Tibial nerve (tissue), 4 donors: ENCODE results near the gene FIBCD1. TPM values are rescaled to one million over a fixed set of nuclear protein-coding genes. Genes with fewer than 3 reads are reported as not detected.
"Not testable (repeated sequence)": the region's sequence is repeated elsewhere in the genome, so short reads cannot be mapped to it uniquely, and the experiment has no call there.

Experiments
- DNase-seq, 2 donors: peaks; one replicate each; pipeline ENCODE4 v3.0.0-alpha.2; 2019; ENCODE audit warnings: low spot score in 2 of 2
- H3K27ac ChIP-seq, 4 donors: fragments of 200-600 bp; sonication (generic) in 3 of 4; one replicate each; pipeline ENCODE4 v1.5.1; 2017 to 2019; ENCODE audit warnings: mild to moderate bottlenecking in 1 of 4
- H3K27me3 ChIP-seq, 2 donors: fragments of 200-600 bp; sonication (generic) in 1 of 2; one replicate each; pipeline versions ENCODE4 v1.5.1 to v1.6.0; 2017 to 2019
- H3K36me3 ChIP-seq, 3 donors: fragments of 200-600 bp; sonication (generic); one replicate each; pipeline ENCODE4 v1.5.1; 2018 to 2019
- H3K4me1 ChIP-seq, 4 donors: fragments of 200-600 bp; sonication (generic) in 3 of 4; one replicate each; pipeline ENCODE4 v1.5.1; 2017 to 2019
- H3K4me3 ChIP-seq, 4 donors: fragments of 200-600 bp; sonication (generic) in 3 of 4; one replicate each; pipeline ENCODE4 v1.5.1; 2017 to 2019; ENCODE audit warnings: mild to moderate bottlenecking in 1 of 4, moderate library complexity in 1 of 4
- H3K9me3 ChIP-seq, 4 donors: fragments of 200-600 bp; sonication (generic) in 3 of 4; one replicate each; pipeline ENCODE4 v1.5.1; 2017 to 2019
- EP300 ChIP-seq, 2 donors: sonication (generic); formaldehyde crosslinking; IDR thresholded peaks; one replicate each; pipeline ENCODE4 v1.6.1; 2017; ENCODE audit warnings: antibody characterized with exemption in 2 of 2, mild to moderate bottlenecking in 1 of 2
- POLR2A ChIP-seq, 2 donors: fragments of 450-650 bp; IDR thresholded peaks; one replicate each; pipeline ENCODE4 v1.6.1; 2017; ENCODE audit warnings: antibody characterized with exemption in 2 of 2, mild to moderate bottlenecking in 2 of 2, moderate library complexity in 2 of 2
- WGBS, 2 donors: methylation state at CpG; one replicate each; pipeline ENCODE4 v1.1.5; 2018; 5-methylcytosine and 5-hydroxymethylcytosine counted together
- total RNA-seq, 4 donors: library from RNA; depleted of rRNA; stranded (reverse); fragments of >200 nt; gene quantifications; one replicate each; pipeline ENCODE4 v1.1.0, GENCODE V29; 2016
- TF ChIP-seq, protein P1 (sequence below), 5 experiments: fragments of 200-600 bp in 3 of 5; fragments of 450-650 bp in 2 of 5; sonication (generic) in 3 of 5; IDR thresholded peaks; one replicate each; pipeline ENCODE4 v1.5.1; 2016 to 2019; ENCODE audit warnings: antibody characterized with exemption in 5 of 5, mild to moderate bottlenecking in 3 of 5, moderate library complexity in 2 of 5

FIBCD1 gene
- total RNA-seq, 4 donors from 2014 or later: not detected

DNA sequence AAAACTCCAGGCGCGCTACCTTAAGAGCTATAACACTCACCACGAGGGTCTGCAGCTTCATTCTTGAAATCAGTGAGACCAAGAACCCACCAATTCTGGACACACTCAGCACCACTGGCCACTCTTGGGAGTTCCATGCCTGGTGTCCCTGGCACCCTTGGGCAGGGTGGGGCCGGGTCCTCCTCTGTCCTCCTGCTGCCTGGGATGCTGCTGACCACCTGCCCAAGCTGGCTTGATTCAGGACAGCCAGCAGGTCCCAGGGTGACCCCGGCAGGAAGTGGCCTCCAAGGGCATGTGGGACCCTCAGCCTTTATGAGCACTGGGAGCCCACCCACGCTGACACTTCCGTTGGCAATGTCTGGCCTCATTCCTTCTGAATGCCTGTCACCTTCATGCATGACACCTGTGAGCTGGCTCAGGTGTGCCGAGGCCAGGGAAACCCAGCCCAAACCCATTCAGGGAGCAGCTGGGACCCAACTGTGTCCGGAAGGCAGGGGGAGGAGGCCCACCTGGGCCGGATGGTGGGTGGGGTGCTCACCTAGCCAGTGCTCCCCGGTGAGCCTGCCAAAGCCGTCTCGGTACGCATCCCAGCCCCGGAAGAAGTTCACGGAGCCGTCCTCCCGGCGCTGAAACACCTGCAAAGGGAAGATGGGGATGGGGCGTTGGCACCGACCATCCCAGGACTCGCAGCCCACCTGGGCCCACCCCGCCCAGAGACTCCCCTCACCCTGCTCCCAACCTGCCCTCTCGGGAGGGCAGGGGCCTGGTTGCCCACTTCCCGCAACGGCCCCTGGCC, 27.6 kb downstream of the FIBCD1 start:
- Histone ChIP-seq H3K4me1 (peaks cover 0 to 9% (median 0%) of the 10 kb centered on the region in 4 donors), H3K4me3 (no peak overlapping the region), H3K36me3 (no peaks in the 10 kb centered on the region), H3K27ac (no peak overlapping the region), H3K9me3 (no peaks in the 10 kb centered on the region), H3K27me3 (peaks cover 0 to 35% of the 10 kb centered on the region in 2 donors)
- TF ChIP-seq EP300 (IDR thresholded peaks at IDR 0.05) (no peak), POLR2A (IDR thresholded peaks at IDR 0.05) (no peak)
- TF ChIP-seq, protein P1, sequence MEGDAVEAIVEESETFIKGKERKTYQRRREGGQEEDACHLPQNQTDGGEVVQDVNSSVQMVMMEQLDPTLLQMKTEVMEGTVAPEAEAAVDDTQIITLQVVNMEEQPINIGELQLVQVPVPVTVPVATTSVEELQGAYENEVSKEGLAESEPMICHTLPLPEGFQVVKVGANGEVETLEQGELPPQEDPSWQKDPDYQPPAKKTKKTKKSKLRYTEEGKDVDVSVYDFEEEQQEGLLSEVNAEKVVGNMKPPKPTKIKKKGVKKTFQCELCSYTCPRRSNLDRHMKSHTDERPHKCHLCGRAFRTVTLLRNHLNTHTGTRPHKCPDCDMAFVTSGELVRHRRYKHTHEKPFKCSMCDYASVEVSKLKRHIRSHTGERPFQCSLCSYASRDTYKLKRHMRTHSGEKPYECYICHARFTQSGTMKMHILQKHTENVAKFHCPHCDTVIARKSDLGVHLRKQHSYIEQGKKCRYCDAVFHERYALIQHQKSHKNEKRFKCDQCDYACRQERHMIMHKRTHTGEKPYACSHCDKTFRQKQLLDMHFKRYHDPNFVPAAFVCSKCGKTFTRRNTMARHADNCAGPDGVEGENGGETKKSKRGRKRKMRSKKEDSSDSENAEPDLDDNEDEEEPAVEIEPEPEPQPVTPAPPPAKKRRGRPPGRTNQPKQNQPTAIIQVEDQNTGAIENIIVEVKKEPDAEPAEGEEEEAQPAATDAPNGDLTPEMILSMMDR (IDR thresholded peaks at IDR 0.05): no peak
- 86 to 93% methylated on average over 21 to 23 of the region's 26 CpGs for whole genome bisulfite sequencing, 2 donors
- DNase-seq: no peak

DNA sequence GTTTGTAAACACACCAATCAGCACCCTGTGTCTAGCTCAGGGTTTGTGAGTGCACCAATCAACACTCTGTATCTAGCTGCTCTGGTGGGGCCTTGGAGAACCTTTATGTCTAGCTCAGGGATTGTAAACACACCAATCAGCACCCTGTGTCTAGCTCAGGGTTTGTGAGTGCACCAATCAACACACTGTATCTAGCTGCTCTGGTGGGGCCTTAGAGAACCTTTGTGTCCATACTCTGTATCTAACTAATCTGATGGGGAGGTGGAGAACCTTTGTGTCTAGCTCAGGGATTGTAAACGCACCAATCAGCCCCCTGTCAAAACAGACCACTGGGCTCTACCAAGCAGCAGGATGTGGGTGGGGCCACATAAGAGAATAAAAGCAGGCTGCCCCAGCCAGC, 28.4 kb downstream of the FIBCD1 start:
- 27 to 40% methylated on average over 1 of the region's 1 CpG for WGBS, 2 donors
- H3K4me3 ChIP-seq, H3K9me3 ChIP-seq, H3K36me3 ChIP-seq, H3K27ac ChIP-seq, H3K4me1 ChIP-seq, DNase-seq: not testable (repeated sequence)
- peaks cover 0 to 41% of the 10 kb centered on the region in 2 donors for H3K27me3 ChIP-seq

DNA sequence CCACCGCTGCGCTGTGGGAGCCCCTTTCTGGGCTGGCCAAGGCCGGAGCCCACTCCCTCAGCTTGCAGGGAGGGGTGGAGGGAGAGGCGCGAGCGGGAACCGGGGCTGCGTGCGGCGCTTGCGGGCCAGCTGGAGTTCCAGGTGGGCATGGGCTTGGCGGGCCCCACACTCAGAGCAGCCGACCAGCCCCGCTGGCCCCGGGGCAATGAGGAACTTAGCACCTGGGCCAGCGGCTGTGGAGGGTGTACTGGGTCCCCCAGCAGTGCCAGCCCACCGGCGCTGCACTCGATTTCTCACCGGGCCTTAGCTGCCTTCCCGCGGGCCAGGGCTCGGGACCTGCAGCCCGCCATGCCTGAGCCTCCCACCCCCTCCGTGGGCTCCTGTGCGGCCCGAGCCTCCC, 29.0 kb downstream of the FIBCD1 start:
- H3K27ac ChIP-seq, H3K4me1 ChIP-seq, H3K36me3 ChIP-seq, H3K4me3 ChIP-seq, H3K9me3 ChIP-seq, DNase-seq: not testable (repeated sequence)
- 92 to 94% methylated on average over 12 to 17 of the region's 27 CpGs for WGBS, 2 donors
- peaks cover 0 to 47% of the 10 kb centered on the region in 2 donors for H3K27me3 ChIP-seq

DNA sequence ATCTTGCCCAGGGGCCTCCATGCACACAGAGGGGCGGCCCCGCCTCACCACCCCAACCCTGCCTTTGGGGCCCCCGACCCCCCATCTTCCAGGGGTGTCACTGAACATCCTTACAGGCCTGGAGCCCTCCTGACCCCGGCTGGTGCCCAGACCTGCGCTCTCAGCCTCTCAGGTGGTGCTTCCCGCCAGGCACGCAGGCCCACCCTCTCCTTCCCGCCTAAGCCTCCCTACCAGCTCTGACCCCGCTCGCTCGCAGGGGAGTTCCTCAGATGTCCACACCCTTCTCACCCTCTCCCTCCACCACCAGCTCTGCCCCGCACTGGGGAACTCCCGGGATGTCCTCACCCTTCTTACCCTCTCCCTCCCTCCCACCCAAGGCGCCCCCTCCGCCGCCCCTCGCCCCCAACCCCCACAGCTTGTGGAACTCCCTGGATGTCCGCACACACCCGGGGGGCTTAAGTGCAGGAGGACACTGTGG, 30.1 kb downstream of the FIBCD1 start:
- Histone ChIP-seq H3K36me3 (no peaks in the 10 kb centered on the region), H3K4me1 (peaks cover 0 to 9% (median 0%) of the 10 kb centered on the region in 4 donors), H3K4me3 (no peak overlapping the region), H3K9me3 (no peaks in the 10 kb centered on the region), H3K27me3 (peaks cover 0 to 45% of the 10 kb centered on the region in 2 donors), H3K27ac (no peak overlapping the region)
- DNase-seq: no peak
- WGBS, 2 donors: 83 to 86% methylated on average over 19 of the region's 19 CpGs
- TF ChIP-seq POLR2A (IDR thresholded peaks at IDR 0.05): no peak
- TF ChIP-seq, protein P1 (IDR thresholded peaks at IDR 0.05): no peak
- no peak for TF ChIP-seq EP300 (IDR thresholded peaks at IDR 0.05)

DNA sequence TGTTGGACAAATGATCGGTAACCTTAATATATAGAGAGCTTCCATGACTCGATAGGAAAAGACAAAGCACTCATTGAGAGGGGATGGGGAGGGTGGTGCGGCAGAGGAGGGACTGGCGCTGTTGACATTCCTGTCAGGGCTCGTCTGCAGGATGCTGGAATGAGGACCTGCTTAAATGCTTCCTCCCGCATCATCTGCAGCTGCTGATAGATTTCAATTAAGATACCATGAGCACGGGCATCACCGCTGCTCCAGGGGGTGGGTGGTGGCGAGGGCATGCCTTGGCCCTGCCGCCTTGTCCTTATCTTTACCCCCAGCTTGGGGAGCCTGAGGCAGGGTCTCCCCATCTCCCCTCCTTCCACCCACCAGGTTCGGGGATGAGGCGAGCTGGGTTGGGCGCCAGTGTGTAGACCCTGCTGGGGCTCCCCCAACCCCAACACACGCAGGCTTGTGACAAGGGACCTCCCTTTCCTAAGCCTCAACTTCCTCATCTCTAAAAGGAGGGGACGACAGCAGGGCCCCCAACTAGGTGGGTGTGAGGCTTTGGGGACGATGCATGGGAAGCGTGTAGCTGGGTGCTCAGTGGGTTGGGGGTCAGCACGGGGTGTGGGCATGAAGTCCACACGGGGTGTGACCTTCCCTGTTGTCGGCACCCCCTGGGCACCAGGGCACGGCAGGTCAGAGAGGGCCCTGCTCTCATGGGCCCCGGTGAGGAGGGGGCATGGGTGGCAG, 30.7 kb downstream of the FIBCD1 start:
- 64 to 67% methylated on average over 22 of the region's 22 CpGs for WGBS, 2 donors
- DNase-seq: no peak
- H3K4me3 ChIP-seq: no peak overlapping the region
- TF ChIP-seq EP300 (IDR thresholded peaks at IDR 0.05): no peak
- TF ChIP-seq, protein P1 (IDR thresholded peaks at IDR 0.05): no peak
- TF ChIP-seq POLR2A (IDR thresholded peaks at IDR 0.05): no peak
- no peaks in the 10 kb centered on the region for H3K36me3 ChIP-seq
- peaks cover 0 to 46% of the 10 kb centered on the region in 2 donors for H3K27me3 ChIP-seq
- H3K27ac ChIP-seq: no peak overlapping the region
- H3K4me1 ChIP-seq: peaks cover 0 to 6% (median 0%) of the 10 kb centered on the region in 4 donors
- H3K9me3 ChIP-seq: no peaks in the 10 kb centered on the region
